HG02870 (cell line): ENCODE data around the gene GRAP.
"Not testable (repeated sequence)": the region's sequence is repeated elsewhere in the genome, so short reads cannot be mapped to it uniquely, and the experiment has no call there.

Source experiments
- ATAC-seq: cut with Tn5 transposase; IDR thresholded peaks from one replicate; pipeline ENCODE4 v1.9.1; 2021; ENCODE audit warnings: mild to moderate bottlenecking, moderate library complexity; ENCODE audit not compliant: unreplicated experiment

GRAP gene

DNA sequence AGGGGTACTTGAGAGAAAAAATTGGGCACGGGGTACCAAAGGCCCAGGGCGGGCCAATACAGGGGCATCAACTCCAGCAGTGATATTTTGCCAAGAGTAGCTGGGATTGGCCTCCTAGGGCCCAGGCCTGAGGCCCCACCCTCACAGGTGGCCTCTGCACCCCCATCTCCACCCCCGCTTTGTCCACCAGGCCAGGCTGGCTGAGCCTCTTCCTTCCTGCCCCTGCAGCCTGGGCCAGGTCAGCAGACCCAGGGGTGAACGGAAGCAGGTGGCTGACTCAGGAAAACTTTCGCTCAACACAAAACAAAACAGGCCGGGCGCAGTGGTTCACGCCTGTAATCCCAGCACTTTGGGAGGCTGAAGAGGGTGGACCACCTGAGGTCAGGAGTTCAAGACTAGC is 3.7 kb downstream of the GRAP start:
- not testable (repeated sequence) for ATAC-seq

DNA sequence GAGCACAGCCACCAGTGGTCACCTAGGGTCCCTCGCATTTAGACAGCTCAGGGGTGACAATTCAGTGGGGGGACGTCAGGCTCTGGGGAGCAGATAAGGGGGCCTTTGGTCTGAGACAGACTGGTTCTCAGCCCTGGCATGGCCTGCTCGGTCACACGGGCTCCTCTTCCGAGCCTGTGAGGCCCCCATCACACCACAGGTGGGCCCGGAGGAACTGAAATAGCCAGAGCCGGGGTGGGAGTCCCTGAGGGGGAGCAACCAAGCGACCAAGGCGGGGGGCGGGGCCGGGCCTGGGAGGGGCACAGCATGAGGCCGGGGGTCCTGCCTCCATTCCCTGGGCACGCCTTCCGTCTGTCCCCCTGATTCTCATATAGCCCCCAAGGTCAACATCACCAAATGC is 4.4 kb downstream of the GRAP start:
- ATAC-seq: not testable (repeated sequence)

DNA sequence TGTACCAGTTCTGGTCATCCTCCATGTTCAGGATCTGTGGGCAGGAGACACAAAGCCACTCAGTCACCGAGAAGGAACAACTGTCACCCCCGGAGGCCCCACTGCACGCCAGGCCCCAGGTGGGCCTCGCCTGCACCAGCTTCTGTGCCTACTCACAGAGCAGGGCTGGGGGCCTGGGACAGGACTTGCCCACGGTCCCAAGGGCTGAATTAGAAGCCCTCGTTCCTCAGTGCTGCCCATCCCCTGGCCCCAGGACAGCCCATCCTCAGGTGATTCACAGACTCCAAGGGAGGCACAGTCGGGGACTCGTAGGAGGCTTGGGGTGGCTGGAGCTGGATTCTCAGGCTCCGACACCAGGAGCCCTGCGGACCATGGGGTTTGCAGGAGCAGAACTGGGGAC is 4.9 kb downstream of the GRAP start:
- ATAC-seq: not testable (repeated sequence)

DNA sequence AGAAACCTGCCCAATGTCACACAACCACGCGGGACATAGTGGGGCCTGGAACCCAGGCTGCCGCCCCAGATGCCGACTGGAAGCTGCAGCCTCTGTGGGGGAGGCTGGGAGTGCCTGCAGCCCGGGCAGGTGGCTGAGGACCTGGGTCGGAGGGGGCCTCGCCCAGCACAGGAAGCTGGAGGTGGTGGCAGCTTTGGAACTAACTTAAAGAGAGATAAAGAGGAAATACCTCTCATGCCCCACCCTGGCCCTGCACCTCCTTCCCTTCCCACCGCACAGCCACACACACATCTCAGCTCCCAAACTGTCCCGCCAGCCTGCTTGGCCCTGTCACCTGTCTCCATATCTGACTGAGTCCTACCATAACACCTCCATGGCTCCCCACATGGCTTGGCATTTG is 6.4 kb downstream of the GRAP start:
- not testable (repeated sequence) for ATAC-seq

DNA sequence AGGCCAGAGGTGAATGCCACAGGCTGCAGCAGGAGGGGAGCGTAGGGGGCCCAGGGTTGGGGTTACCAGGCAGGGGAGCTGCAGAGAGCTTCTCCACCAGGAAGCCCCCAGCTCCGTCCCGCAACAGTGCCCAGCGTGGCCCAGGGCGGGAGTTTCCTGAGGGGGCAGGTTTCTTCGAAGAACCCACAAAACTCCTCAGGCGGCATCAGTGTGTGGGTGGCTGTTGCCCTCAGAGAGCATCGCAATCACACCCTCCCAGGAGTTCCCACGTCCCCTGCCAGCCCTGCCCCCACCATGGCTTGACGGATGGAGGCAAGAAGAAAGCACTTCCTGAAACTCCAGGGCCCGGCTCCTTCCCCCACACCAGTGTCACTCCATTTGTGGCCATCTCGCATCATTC is 8.0 kb downstream of the GRAP start:
- ATAC-seq: not testable (repeated sequence)

DNA sequence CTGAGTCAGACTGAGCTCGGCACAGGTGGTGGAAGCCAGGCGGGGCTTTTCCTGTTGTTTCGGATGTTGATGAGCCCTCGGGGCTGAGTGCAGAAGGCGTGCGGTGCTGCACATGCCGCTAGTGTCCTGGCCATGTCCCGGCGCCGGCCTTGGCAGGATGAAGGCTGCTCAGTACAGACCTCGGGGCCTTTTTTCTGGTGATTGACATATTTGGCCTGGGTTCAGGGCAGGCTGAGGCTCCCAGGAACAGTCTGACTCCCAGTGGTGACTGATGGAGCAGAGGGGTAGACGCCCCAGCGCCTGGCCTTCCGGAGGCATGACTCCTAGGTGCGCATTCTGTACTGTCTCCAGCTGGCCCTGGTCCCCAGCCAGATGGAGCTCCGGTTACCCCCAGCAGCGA is 8.8 kb downstream of the GRAP start:
- ATAC-seq: not testable (repeated sequence)

DNA sequence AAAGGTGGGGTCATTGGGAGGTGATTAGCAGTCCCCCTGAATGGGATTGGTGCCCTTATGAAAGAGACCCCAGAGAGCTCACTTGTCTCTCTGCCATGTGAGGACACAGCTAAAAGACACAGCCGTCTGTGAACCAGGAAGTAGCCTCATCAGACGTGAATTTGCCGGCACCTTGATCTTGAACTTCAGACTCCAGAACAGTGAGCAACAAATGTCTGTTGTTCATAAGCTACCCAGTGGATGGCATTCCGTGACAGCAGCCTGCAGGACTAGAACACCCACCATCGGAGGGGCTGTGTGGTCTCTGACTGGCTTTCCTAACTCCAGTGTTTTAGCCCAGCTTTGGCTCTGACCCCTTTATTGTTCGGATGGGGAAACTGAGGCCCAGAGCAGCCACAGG is 9.2 kb downstream of the GRAP start:
- ATAC-seq: not testable (repeated sequence)

DNA sequence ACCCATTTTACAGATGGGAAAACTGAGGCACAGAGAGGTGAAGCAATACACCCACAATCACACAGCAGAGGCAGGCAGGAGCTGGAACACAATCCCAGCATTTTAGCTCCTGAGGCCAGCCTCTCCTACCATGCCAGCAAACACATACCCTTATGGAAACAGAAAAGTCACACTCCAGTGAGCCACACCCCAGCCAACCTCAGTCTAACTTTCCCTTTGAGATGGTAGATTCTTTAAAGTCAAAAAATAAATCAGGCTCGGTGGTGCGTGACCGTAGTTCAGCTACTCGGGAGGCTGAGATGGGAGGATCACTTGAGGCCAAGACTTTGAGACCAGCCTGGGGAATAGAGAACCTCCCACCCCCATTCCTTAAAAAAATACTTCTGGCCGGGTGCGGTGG is 10.6 kb downstream of the GRAP start:
- ATAC-seq: not testable (repeated sequence)

DNA sequence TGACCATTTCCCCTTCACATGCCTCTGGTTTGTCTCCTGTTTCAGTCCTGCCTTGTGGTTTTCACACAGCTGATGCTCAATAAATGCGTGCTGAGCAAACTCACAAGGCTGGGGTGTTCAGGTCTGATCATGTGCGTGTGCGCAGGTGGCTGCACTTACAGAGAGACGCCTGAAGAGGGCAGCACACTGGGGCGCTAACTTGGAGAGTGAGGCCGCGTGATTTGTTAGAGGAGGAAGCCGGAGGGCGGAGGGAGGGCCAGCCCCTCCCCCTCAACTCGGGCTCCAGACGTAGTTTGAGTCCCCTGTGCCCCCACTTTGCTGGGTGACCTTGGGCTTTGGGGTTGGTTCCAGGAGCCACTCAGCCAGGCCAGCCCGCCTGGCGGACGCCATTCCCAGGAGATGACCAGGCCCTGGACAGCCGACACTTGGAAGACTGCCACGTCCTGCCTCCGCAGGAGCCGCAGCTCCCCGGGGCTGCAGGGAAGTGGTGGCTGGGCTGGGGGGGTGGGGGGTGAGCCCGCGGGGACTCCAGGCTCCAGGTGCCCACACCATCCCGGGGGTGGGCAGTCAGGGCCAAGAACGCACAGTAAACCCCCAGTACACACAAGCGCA is 14.3 kb downstream of the GRAP start:
- ATAC-seq: peak; percentile 47

DNA sequence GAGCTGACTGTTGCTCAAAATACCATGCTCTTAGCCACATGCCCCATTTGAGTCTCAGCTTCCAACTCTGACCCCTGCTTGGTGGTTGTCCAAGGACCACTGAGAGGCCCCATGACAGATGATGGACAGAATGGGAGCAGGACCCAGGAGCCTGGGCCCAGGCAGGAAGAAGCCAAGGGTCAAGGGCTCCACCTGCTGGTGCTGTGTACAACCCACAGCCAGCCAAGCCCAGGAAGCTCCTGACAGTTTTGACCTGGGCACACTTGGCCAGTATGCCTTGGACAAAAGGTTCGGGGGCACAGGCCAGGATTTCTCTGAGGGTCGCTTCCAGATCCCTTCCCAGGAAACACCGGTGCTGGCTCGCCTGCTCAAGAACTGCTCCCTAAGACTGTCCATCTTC is 15.0 kb downstream of the GRAP start:
- not testable (repeated sequence) for ATAC-seq

DNA sequence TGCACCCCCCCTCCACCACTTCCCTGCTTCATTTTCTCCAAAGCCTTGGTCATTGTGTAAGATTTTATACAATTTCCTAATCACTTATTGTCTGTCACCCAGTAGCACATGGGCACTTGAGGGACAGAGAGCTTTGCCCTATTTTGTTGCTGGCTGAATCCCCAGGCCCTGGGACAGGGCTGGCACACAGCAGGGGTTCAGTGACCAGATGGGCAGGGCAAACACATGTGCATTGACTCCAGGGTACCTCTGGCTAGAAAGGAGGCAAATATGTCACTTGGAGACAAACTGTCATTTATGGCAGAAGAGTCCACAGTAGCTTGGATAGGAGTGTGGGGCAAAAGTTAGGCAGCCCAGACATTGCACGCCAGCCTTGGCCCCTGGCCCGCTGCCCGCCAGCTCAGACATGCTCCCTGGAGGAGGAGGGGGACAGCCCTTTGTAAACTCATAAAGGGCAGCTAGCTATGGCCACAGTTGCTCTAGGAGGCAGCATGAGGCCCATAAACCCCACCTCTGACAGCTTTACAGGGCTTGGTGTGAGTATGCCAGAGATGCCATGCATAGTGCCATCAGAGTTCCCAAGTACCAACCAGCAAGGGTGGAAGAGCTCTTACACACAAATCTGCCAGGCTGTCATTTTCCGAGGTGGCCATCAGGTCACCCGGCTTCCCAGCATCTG is 15.8 kb downstream of the GRAP start:
- not testable (repeated sequence) for ATAC-seq

DNA sequence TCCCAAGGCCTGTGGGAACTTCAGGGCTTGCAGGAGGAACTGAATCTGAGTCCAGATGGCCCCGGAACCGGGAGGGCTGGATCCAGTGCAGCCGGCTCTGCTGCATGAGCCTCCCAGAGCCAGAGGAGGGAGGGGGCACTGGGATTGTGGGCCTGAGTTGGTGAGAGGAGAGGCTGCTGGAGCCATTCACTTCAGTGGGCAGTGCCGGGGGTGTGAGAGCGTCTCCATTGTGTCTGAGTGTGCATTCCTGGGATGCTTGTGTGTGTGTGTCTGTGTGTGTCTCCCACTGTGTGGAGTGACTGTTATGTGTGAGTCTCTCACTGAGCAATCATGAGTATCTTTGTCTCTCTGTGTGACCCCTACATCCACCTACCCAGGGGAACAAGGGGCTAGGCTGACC is 17.0 kb downstream of the GRAP start:
- not testable (repeated sequence) for ATAC-seq

DNA sequence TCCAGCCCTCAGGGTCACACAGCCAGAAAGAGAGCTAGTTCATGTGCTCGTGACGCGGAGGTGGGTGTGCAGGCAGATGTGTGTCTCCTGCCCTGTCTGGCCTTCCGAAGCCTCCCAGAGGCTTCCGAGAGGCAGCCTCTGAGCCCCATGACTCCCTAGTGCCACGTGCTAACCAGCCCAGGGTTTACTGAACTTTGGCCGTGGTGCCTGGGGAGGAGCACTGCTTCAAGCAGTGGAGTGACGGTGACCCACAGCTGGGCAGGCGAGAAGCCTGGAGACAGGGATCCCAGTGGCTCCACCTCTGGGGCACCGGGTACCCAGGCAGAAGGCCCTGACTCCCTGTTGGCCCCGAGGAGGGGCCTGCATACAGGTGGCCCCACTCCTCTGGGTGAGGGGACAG is 18.1 kb downstream of the GRAP start:
- ATAC-seq: not testable (repeated sequence)

DNA sequence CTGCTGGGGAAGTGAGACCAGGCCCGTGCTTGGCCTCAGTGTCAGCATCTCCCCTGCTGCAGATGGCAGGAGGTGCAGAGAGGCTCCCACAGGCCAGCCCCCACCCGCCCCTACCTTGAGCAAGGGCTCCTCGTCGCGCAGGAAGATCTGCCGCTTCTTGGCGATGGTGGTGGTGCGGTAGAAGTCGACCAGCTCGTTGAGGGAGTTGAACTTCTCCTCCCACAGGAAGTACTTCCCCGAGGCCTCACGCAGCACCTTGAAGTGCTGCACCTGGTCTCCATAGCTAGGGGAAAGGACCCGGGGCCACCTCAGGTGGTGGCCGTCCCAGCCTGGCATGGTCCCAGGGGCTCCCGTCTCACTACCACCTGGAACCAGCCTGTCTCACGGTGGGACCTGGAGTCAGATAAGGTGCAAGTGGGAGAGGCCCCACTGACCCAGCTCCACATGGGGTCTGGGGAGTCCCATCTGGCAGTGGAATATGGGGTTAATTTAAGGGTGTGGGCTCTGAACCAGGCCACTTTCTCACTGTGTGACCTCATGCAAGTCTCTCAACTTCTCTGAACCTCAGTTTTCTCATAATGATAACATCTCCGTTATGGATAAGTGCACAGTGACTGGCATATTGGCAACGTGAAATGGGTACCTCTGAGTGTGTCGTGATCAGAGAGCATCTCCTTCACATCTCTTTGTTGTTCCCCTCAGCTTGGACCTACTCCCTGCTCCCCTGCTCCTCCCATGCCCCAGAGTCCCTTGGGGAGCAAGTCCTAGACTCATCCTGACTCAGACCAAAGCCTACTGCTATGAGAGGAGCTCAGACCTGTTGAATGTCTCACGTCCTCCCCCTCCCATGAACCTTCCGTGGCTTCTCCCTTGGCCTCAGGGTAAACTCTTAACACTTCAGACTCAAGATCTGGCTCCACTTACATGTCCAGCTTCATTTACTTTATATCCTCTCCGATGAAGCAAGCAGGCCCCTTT is 22.4 kb downstream of the GRAP start:
- ATAC-seq: no peak

DNA sequence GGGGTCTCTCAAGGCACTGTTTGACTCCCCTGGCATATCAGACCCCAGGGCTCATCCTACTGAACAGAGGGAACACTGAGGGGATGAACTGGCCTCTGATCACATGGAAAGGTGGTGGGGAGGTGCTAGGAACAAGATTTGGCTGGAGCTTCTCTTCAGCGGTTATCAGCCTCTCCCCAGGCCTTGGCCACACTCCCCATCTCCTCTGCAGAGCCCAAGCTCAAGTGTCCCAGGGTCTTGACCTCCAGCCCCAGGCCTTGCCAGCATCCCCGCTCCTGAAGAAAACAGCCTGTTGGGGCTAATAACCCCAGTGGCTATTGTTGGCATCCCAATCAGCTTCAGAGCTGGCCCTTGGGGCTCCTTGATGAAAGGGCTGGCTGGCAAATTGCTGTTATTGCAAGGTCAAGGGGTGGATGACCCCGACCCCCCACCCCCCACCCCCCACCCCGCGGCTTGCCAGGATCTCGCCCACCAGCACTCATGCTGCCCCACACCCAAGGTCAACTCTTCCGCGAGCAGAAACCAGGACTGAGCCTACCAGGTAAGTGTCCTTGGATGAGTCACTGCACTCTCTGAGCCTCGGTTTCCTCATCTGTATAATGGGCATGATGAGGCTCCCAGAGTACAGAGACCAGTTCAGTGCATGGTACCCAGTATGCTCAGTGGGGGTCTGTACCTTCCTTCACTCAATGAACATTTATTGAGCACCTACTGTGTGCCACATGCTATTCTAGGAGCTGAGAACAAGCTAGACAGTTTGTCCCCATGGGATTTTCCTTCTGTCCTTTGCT is 23.4 kb downstream of the GRAP start:
- ATAC-seq: no peak

DNA sequence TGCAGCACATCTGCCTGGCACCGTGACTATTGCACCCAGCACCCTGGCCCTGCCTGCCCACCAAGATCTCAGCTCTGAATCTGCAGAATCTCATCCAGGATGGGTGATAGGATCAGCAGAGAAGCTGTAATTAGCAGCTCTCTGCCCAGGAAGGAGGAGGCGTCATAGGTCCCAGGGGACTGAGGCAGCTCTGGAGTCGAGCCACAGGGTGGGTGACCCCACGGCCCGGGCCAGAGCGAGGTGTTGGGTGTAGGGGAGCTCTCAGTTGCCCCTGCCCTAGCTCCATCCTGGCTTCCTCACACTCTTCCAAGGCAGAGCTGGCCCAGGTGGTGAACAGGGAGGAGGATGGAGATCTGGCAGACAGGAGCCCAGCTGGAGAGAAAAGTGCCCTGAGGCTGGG is 24.0 kb downstream of the GRAP start:
- ATAC-seq: no peak

DNA sequence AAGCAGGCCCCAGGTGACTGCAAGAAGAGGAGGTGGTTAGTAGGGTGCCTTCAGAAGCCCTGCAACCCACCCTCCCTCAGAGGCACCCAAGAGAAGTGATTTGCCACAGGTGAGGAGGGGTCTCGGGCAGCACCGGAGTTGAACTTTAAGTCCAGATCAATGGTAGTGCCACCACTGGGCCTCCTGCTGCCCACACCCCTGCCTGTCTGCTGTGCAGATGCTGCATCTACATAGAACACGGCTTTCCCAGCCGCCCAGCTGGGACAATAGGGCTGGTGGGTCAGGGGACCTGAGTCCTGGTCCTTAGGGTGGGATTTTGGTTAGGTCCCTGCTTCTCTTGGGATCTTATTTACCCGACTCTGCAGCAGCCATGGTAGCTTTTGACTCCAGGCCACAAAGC is 24.6 kb downstream of the GRAP start:
- no peak for ATAC-seq

DNA sequence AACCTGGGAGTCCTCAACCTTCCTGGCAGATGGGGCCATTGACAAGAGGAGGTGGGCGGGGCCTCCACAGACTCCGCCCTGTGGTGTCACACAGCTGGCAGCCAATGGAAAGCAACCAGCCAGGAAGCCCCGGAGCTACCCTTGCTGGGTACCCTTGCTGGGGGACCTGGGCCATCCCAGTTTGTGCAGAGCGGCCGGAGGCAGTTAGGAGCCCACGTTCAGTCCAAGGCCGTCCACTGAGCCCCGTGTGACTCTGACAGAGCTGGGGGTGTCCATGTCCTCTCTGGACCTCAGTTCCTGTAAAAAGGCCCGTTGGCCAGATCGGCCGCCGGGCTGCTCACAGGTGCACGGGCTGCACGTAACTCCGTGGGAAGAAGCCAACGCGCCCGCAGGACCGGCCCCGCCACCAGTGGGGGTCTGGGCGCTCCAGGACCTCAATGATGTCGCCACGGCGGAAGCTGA is 25.1 kb downstream of the GRAP start:
- no peak for ATAC-seq

DNA sequence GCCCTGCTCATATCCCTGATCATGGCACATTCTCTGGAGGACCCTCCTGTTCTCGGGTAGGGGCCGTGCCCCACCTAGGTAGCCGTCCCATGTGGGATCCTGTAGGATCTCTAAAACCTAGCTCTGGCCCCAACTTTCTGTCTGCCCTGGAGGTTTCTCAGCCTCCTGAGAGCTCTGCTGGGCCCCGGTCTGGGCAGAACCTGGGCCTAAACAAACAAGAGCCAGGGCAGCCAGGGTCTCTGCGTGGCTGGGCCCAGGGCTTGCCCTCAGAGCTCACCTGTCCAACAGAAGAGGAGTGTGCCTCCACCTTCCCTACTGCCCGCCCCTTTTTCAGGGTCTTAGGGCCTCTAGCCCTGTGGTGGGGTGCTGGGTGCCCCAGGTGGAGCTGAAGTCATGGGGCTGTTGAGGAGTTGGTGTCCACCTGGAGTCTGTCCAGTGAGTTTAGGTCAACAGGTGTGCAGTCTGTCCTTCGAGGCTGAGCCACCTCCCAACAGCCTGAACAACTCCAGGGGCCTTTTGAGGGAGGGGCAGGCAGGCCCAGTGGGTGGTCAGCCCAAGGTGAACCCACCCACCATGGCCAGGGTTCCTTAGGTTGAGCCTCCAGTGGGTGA is 25.6 kb downstream of the GRAP start:
- ATAC-seq: not testable (repeated sequence)

DNA sequence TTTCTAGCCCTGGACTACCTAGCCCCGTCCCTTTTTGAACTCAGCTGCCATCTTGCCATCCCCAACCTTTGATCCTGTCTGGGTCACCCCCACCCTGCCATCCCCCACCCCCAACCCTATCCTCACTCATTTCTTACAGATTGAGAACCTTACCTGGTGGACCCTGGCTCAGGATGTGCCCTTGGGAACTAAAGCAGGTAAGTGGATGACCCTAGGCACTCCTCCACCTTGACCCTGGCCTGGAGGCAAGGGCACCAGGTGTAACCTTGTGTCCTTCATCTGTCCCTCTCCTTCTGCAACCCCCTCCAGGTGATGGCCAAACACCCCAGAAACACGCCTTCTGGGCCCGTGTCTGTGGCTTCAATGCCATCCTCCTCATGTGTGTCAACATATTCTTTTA is 26.7 kb downstream of the GRAP start:
- ATAC-seq: no peak
